Naive B cell (primary cell): Measurements from ENCODE around the gene SCN7A. TPM values are rescaled to one million over a fixed set of nuclear protein-coding genes. Genes with fewer than 3 reads are reported as not detected.
"Not testable (repeated sequence)": the region's sequence is repeated elsewhere in the genome, so short reads cannot be mapped to it uniquely, and the experiment has no call there.

ENCODE experiments used
- ATAC-seq, 2 donors: fragments of 150-1000 bp; cut with Tn5 transposase; 2 replicates each; pipeline ENCODE4 v1.10.0; 2021; ENCODE audit warnings: low read depth in 2 of 2, mild to moderate bottlenecking in 2 of 2, moderate library complexity in 2 of 2
- DNase-seq: peaks from one replicate; pipeline ENCODE4 v3.0.0; 2022
- H3K27ac Mint-ChIP-seq, 6 donors: one replicate each; pipeline ENCODE4 v1.8.0; 2020 to 2022; ENCODE audit warnings: mild to moderate bottlenecking in 6 of 6, mixed read lengths in 6 of 6, moderate library complexity in 5 of 6, inconsistent platforms in 2 of 6
- H3K27me3 Mint-ChIP-seq, 3 donors: one replicate each; pipeline ENCODE4 v1.8.0; 2021 to 2022; ENCODE audit warnings: mixed read lengths in 3 of 3, mild to moderate bottlenecking in 1 of 3
- H3K36me3 Mint-ChIP-seq, 2 donors: one replicate each; pipeline ENCODE4 v1.8.0; 2020 to 2022; ENCODE audit warnings: mixed read lengths in 2 of 2, inconsistent platforms in 1 of 2, mild to moderate bottlenecking in 1 of 2
- H3K4me1 Mint-ChIP-seq, 3 donors: one replicate each; pipeline ENCODE4 v1.8.0; 2020 to 2022; ENCODE audit warnings: mixed read lengths in 3 of 3, inconsistent platforms in 1 of 3, mild to moderate bottlenecking in 1 of 3, moderate library complexity in 1 of 3
- H3K4me3 Mint-ChIP-seq, 8 donors: one replicate each; pipeline ENCODE4 v1.8.0; 2020 to 2022; ENCODE audit warnings: mild to moderate bottlenecking in 8 of 8, mixed read lengths in 8 of 8, moderate library complexity in 8 of 8, inconsistent platforms in 2 of 8
- H3K9me3 Mint-ChIP-seq, 7 donors: one replicate each; pipeline ENCODE4 v1.8.0; 2020 to 2022; ENCODE audit warnings: mixed read lengths in 7 of 7, mild to moderate bottlenecking in 5 of 7, inconsistent platforms in 2 of 7, moderate library complexity in 1 of 7
- polyA plus RNA-seq, 6 donors: library from polyadenylated mRNA; unstranded; fragments of 300-500 nt; fragmentation: Illumina TruSeq; gene quantifications; one replicate each; pipeline ENCODE4 v1.2.3, GENCODE V29; 2021; ENCODE audit warnings: low read depth in 6 of 6

SCN7A gene
- polyA plus RNA-seq, 6 donors from 2014 or later: 0.11 TPM; not detected in 5

DNA sequence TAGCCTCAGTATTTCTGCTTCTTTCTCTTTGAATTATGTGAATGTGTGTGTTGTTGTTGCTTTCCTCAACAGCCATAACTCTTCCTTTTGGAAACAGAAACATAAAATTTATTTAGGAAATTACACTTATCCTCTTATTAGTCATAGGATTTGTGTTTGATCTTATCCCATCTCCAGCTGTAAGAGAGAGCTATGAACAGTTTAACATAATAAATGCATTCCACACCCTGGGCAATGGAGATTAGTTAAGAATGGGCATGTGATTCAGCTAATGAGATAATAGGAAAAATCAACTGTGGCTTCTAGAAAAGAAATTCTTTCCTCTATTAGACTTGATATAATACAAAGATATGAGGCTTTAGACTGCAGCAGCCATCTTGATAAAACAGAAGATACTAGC lies 55.0 kb downstream of the SCN7A start:
- H3K27ac Mint-ChIP-seq: no peak overlapping the region
- peaks cover 0 to 6% (median 0%) of the 10 kb centered on the region in 3 donors for H3K27me3 Mint-ChIP-seq
- DNase-seq (no peak), ATAC-seq (no peak)
- H3K9me3 Mint-ChIP-seq: peaks cover 0 to 9% (median 5%) of the 10 kb centered on the region in 7 donors
- H3K4me1 Mint-ChIP-seq: no peaks in the 10 kb centered on the region
- no peaks in the 10 kb centered on the region for H3K36me3 Mint-ChIP-seq
- H3K4me3 Mint-ChIP-seq: no peak overlapping the region

DNA sequence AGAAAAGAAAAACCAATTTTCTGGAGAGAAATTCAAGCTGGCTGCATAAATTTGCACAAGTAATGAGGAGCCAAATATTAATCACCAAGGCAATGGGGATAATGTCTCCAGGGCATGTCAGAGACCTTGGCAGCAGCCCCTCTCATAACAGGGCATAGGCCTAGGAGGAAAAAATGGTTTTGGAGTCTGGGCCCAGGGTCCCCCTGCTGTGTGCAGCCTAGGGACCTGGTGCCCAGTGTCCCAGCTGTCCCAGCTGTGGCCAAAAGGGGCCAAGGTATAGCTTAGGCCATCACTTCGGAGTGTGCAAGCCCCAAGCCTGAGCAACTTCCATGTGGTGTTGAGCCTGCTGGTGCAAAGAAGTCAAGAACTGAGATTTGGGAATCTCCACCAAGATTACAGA lies 57.1 kb downstream of the SCN7A start:
- peaks cover 0 to 6% (median 0%) of the 10 kb centered on the region in 3 donors for H3K27me3 Mint-ChIP-seq
- no peak for DNase-seq
- no peaks in the 10 kb centered on the region for H3K36me3 Mint-ChIP-seq
- peaks cover 0 to 9% (median 5%) of the 10 kb centered on the region in 7 donors for H3K9me3 Mint-ChIP-seq
- no peak overlapping the region for H3K27ac Mint-ChIP-seq
- H3K4me1 Mint-ChIP-seq: no peaks in the 10 kb centered on the region
- H3K4me3 Mint-ChIP-seq: no peak overlapping the region
- ATAC-seq: no peak

DNA sequence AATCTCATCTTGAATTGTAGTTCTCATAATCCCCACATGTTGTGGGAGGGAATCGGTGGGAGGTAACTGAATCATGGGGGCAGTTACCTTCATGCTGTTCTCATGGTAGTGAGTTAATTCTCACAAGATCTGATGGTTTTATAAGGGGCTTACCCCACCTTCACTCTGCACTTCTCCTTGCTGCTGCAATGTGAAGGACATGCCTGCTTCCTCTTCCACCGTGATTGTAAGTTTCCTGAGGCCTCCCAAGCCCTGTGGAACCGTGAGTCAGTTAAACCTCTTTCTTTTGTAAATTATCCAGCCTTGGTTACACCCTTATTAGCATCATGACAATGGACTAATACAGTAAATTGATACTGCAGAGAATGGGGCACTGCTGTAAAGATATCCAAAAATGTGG lies 57.9 kb downstream of the SCN7A start:
- Mint-ChIP-seq H3K9me3 (peaks cover 0 to 9% (median 5%) of the 10 kb centered on the region in 7 donors), H3K27ac (no peak overlapping the region)
- no peak for DNase-seq

DNA sequence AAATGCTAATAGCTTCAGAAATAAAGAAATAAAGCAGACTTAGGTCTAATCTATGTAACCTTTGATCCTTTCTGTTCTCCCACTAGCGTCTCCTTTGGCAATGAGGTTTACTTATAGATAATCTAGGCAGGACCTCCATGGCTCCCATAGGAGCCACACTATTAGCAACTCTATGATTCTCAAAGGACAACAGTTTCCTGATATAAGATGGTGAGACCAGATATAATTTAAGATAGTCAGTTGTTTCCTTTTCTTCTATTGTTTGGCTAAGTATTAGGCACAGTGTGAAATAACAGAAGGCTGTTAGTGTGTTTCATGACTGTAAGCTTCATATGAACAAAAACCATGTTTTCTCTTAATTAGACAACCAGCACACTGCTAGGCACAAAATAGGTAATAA lies 59.6 kb downstream of the SCN7A start:
- no peak overlapping the region for H3K4me3 Mint-ChIP-seq
- no peak overlapping the region for H3K27ac Mint-ChIP-seq
- no peaks in the 10 kb centered on the region for H3K4me1 Mint-ChIP-seq
- peaks cover 0 to 6% (median 0%) of the 10 kb centered on the region in 3 donors for H3K27me3 Mint-ChIP-seq
- H3K36me3 Mint-ChIP-seq: no peaks in the 10 kb centered on the region
- peaks cover 0 to 9% (median 4%) of the 10 kb centered on the region in 7 donors for H3K9me3 Mint-ChIP-seq
- ATAC-seq (no peak), DNase-seq (no peak)

More for the DNA sequence above, 57.9 kb downstream of the SCN7A start:
- ATAC-seq: no peak
- Mint-ChIP-seq H3K27me3 (peaks cover 0 to 6% (median 0%) of the 10 kb centered on the region in 3 donors), H3K4me3 (no peak overlapping the region), H3K4me1 (no peaks in the 10 kb centered on the region), H3K36me3 (no peaks in the 10 kb centered on the region)

DNA sequence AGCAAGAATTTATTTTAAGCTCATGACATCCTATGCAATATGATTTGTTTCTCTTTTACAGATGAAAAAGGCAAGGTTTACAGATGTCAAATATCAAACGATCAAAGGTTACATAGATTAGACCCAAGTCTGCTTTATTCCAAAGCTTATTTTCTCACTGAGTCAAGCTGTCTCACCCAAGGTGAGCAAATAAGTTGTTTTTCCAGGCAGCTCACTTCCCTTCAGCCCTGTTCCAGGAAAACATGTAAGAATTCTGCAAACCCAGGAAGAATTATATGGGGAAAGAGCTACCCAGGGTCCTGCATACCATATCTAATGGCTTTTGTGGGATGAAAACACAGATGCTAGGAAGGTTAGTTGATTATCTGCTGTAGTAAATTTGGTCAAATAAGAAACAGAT lies 60.6 kb downstream of the SCN7A start:
- peaks cover 0 to 9% (median 0%) of the 10 kb centered on the region in 7 donors for H3K9me3 Mint-ChIP-seq
- no peak overlapping the region for H3K4me3 Mint-ChIP-seq

DNA sequence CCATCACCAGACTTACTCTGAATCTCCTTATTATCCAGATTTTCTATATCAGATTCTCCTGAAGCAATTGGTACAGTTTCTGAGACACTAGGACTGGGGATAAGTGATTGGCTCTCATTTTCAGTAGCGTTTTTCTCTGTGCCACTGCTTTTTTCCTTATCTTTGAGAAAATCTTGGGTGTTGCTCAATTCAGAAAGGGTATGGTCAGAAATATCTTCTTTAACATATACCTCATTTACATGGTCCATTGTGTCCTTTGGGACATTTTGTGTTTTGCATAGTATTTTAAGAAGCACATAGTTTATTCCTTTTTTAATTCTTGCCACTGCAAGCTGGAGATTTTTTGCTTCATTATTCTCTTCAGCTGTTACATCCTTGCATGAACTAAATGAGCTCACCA lies 61.7 kb downstream of the SCN7A start:
- H3K27ac Mint-ChIP-seq: no peak overlapping the region

More for the DNA sequence above, 60.6 kb downstream of the SCN7A start:
- peaks cover 0 to 6% (median 0%) of the 10 kb centered on the region in 3 donors for H3K27me3 Mint-ChIP-seq
- no peak for DNase-seq
- no peak for ATAC-seq
- no peak overlapping the region for H3K27ac Mint-ChIP-seq
- no peaks in the 10 kb centered on the region for H3K36me3 Mint-ChIP-seq
- no peaks in the 10 kb centered on the region for H3K4me1 Mint-ChIP-seq

DNA sequence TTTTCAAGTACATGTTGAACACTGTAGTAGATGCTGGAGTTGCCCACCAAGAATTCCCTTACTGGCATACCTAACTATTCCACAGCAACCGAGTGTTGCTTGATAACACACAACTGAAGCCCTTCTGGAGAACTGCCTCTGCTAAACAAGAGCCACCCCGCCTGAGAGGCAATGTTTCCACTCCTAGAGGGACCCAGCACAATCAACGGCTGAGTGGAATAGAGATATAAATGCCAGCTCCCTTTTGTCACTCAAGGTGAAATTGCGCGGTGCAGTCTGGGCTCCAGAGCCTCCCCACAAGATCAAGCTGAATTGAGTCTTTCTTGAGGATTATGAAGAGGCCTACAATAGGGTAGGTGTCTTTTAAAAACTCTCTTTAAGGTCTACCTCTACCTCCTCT lies 69.2 kb downstream of the SCN7A start:
- peaks cover 0 to 2% (median 0%) of the 10 kb centered on the region in 7 donors for H3K9me3 Mint-ChIP-seq
- DNase-seq: no peak
- no peaks in the 10 kb centered on the region for H3K27me3 Mint-ChIP-seq
- no peaks in the 10 kb centered on the region for H3K36me3 Mint-ChIP-seq
- H3K4me1 Mint-ChIP-seq: no peaks in the 10 kb centered on the region
- peak overlapping the region in 1 of 6 donors; percentile 11 for H3K27ac Mint-ChIP-seq
- no peak for ATAC-seq
- no peak overlapping the region for H3K4me3 Mint-ChIP-seq

More for the DNA sequence above, 61.7 kb downstream of the SCN7A start:
- Mint-ChIP-seq H3K36me3 (no peaks in the 10 kb centered on the region), H3K4me3 (no peak overlapping the region), H3K4me1 (no peaks in the 10 kb centered on the region), H3K9me3 (peaks cover 0 to 3% (median 0%) of the 10 kb centered on the region in 7 donors), H3K27me3 (peaks cover 0 to 6% (median 0%) of the 10 kb centered on the region in 3 donors)
- ATAC-seq: no peak
- no peak for DNase-seq

DNA sequence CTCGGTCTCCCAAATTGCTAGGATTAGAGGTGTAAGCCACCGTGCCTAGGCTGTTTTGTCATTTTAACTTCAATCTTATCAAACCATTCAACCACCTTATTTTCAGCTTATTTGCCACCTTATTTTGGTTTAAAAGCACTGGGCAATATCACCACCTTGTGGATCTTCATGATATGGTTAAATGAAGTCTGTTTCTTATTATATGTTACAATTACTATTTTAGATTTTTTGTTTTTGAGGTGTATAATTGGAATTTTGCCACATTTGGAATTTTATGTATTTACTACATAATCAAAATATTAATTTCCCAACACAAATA lies 74.5 kb downstream of the SCN7A start:
- Mint-ChIP-seq H3K27me3 (no peaks in the 10 kb centered on the region), H3K4me3 (no peak overlapping the region), H3K9me3 (no peaks in the 10 kb centered on the region), H3K36me3 (no peaks in the 10 kb centered on the region), H3K4me1 (no peaks in the 10 kb centered on the region), H3K27ac (no peak overlapping the region)
- DNase-seq: no peak
- no peak for ATAC-seq

DNA sequence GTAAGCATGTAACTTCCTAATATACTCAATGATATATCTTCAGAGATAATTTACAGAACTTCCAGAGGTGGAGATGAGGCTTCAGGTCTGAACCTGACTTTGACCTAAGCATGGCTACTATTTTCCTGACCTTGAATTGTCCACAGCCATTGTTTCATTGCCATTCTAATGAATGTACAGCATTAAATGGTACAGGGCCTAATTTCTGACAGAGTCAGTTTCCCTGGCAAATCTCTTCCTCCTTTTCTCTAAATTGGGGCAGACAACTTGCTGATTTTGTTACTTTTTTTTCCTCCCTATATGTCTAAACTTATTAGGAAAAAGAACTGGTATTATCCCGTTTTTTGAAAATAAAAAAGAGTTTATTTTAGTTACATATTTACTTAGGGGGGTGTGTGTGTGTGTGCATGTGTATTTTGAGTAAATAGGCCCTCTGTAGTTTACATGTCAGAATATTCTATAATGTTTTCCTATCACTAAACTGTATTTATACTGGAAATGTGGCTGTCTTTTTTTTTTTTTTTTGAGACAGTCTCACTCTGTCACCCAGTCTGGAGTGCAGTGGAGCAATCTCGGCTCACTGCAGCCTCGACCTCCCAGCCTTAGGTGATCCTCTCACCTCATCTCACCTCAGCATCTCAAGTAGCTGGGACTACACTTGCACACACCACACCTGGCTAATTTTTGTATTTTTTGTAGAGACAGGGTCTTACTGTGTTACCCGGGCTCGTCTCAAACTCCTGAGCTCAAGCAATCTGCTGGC lies 75.0 kb downstream of the SCN7A start:
- DNase-seq (no peak), ATAC-seq (no peak)
- Mint-ChIP-seq H3K27ac (no peak overlapping the region), H3K27me3 (no peaks in the 10 kb centered on the region), H3K36me3 (no peaks in the 10 kb centered on the region), H3K9me3 (no peaks in the 10 kb centered on the region), H3K4me1 (no peaks in the 10 kb centered on the region), H3K4me3 (no peak overlapping the region)

DNA sequence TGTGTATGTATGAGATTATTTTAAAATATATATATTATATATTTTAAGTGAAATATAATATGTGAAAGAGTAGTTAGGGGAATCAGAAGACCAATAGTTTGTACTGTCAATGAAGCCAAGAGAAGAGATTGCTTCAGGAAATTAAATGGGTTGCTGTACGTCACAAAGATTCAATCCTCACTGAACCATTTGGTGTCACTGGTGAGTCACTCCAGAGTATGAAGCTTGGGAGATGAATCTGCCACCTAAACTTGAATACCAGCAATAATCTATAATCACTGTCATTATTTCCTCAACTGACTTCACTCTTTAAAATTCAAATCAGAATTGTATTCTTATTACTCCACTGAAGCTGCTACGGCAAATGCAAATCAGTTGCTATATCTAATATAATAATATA lies 76.4 kb downstream of the SCN7A start:
- DNase-seq (no peak), ATAC-seq (no peak)
- H3K27me3 Mint-ChIP-seq: no peaks in the 10 kb centered on the region
- H3K27ac Mint-ChIP-seq: no peak overlapping the region
- H3K36me3 Mint-ChIP-seq: no peaks in the 10 kb centered on the region
- no peaks in the 10 kb centered on the region for H3K9me3 Mint-ChIP-seq
- H3K4me3 Mint-ChIP-seq: no peak overlapping the region
- H3K4me1 Mint-ChIP-seq: no peaks in the 10 kb centered on the region

DNA sequence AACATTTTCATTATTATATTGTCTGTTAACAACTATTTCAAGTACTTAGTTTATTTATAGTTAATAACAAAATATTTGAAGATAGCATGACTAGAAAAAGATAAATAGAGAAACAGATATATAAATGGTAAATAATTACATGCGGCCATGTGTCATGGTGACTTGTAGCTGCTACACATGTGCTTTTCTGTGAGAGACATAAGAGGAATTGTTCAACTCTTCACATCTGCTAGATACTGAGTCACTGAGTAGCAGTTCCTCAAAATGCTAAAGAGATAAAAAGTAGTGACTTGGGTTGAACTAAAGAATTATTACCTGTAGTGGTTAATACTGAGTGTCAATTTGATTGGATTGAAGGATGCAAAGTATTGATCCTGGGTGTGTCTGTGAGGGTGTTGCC lies 80.8 kb downstream of the SCN7A start:
- DNase-seq: no peak

DNA sequence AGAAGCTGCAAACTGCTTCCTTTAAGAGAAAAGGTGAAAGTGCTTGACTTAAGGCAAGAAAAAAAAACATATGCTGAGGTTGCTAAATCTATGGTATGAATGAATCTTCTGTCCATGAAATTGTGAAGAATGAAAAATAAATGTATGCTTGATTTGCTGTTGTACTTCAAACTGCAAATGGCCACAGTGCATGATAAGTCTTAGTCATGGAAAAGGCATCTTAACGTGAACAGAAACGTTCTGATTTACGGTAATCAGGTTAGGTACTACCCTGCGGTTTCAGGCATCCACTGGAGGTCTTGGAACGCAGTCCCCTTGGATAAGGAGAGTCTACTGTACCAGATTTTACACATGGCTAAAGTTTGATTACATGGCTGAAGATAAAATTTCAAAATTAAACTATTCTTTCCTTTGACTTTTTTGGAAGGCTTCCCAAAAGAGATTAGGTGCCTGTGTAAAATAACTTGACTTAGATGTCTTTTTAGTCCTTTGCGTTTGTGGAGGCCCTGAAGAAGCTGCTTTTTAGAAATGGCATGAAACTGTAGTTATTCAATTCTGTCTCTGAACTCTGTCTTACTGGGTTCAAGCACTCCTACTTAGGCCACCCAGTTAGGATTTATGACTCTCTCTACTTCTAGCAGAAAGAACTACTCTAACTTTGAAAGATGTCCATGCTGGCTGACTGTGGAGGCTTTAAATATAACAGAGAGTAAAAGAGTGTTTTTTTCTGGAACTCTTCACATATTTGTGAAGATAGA lies 82.4 kb downstream of the SCN7A start:
- Mint-ChIP-seq H3K4me3 (no peak overlapping the region), H3K27me3 (no peaks in the 10 kb centered on the region), H3K4me1 (no peaks in the 10 kb centered on the region), H3K9me3 (no peaks in the 10 kb centered on the region), H3K36me3 (no peaks in the 10 kb centered on the region), H3K27ac (no peak overlapping the region)
- no peak for ATAC-seq
- DNase-seq: no peak

More for the DNA sequence above, 80.8 kb downstream of the SCN7A start:
- H3K36me3 Mint-ChIP-seq: no peaks in the 10 kb centered on the region
- no peaks in the 10 kb centered on the region for H3K27me3 Mint-ChIP-seq
- no peaks in the 10 kb centered on the region for H3K4me1 Mint-ChIP-seq
- H3K4me3 Mint-ChIP-seq: no peak overlapping the region
- no peak overlapping the region for H3K27ac Mint-ChIP-seq
- no peak for ATAC-seq
- H3K9me3 Mint-ChIP-seq: no peaks in the 10 kb centered on the region

DNA sequence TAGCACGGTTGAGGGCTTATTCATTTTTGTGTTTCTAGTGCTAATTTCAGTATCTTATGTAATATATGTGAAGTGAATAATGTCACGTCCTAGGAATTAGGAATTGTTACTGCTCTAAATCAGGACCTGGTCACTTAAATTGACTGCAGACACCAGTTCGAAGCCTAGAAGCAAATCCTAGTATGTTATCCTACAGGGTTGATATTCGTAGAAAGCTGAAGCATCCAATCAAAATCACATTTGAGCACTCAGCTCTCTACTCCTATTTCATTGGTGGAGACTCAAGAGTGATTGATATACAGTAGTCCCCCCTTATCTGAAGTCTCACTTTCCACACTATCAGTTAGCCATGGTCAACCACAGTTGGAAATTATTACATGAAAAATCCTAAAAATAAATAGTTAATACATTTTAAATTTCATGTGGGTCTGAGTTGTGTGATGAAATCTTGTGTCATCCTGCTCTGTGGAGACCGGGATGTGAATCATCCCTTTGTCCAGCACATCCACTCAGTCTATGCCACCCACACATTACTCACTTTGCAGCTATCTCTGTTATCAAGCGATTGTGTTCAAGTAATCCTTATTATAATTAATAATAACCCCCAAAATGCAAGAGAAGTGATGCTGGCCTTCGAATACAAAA lies 83.1 kb downstream of the SCN7A start:
- no peak overlapping the region for H3K27ac Mint-ChIP-seq
- H3K27me3 Mint-ChIP-seq: no peaks in the 10 kb centered on the region
- ATAC-seq (no peak), DNase-seq (no peak)
- no peaks in the 10 kb centered on the region for H3K9me3 Mint-ChIP-seq
- H3K4me1 Mint-ChIP-seq: no peaks in the 10 kb centered on the region
- no peak overlapping the region for H3K4me3 Mint-ChIP-seq
- H3K36me3 Mint-ChIP-seq: no peaks in the 10 kb centered on the region

DNA sequence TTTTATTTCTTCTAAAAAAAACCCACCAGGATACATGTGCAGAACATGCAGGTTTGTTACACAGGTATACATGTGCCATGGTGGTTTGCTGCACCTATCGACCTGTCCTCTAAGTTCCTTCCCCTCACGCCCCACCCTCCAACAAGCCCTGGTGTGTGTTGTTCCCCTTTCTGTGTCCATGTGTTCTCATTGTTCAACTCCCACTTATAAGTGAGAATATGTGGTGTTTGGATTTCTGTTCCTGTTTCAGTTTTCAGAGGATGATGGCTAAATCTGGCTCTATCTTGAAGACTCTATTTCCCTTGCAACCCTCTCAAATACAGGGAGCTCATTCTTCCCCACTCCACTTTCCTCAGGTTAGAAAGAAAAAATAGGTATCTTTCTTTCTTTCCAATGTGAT lies 86.3 kb downstream of the SCN7A start:
- not testable (repeated sequence) for H3K27me3 Mint-ChIP-seq, H3K4me3 Mint-ChIP-seq, H3K36me3 Mint-ChIP-seq, H3K27ac Mint-ChIP-seq, H3K4me1 Mint-ChIP-seq, DNase-seq, H3K9me3 Mint-ChIP-seq, ATAC-seq
